NCI-H2196 treated with DMSO at 0.1 percent for 48 hours (cell line): Measurements from ENCODE around the gene SSH3.

Experiments
- DNase-seq: peaks from one replicate; lab custom pipeline; 2025; ENCODE audit not compliant: unreplicated experiment; lab: John Stamatoyannopoulos, UW

The SSH3 gene

GRCh38 chr11:67345247-67345919, 42.1 kb downstream of the SSH3 start:
- DNase-seq = no peak

- DNase-seq = no peak
Observed at GRCh38 chr11:67345920-67346819, 42.8 kb downstream of the SSH3 start.

DNA sequence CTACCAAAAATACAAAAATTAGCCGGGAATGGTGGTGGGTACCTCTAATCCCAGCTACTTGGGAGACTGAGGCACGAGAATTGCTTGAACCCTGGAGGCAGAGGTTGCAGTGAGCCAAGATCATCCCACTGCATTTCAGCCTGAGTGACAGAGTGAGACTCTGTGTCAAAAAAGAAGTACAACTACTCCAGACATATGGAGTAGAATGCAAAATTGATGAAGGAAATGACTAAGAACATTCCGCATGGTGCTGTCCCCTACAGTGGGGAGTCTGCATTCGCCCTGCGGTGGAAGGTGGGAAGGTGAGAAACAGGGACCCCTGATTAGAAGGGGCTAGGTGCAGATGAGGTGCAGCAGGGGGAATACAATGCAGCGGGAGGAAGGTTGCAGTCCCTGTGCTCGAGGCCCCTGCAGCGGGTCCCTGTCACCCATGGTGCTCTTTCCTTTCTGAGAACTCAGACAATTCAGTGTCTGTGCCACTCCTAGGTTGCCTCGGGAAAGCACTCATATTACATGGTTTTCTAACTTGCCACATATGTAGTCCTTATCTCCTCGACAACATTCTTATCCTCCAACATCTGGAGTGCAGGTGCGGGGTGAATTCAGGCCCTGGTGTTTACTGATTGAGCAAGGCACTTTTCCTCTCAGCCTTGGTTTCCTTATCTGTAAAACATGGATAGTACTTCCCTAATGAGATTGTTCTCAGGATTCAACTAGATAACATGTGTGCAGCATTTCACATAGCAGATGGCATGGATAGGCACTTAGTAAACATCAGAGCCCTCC, 44.8 kb downstream of the SSH3 start:
- no peak for DNase-seq

- no peak for DNase-seq
Observed at GRCh38 chr11:67349036-67349435, 45.7 kb downstream of the SSH3 start.

GRCh38 chr11:67349457-67349856, 46.1 kb downstream of the SSH3 start:
- no peak for DNase-seq

DNA sequence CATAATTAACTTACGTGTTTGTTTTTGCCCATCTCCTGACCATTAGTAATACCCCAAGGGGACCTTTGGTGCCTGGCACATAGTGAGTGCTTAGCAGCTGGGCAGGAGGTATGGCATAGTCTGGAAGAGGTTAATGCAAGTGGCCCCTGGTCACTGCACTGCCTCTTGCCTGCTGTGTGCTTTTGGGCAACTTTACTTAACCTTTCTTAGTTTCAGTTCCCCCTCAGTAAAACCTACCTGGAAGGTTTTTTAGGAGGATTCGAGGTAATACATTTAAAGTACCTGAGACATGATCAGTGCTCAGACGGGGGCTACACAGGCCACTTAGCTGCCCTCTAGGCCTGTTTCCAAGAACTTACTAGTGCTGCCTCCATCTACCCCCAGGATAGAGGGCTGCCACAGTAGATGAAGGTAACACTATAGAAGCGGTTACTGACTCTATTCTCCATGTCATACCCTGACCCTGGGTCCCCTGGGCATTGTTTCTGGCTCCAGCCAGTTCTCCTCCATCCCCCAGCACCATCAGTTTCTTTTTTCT, 46.7 kb downstream of the SSH3 start:
- DNase-seq = no peak

DNA sequence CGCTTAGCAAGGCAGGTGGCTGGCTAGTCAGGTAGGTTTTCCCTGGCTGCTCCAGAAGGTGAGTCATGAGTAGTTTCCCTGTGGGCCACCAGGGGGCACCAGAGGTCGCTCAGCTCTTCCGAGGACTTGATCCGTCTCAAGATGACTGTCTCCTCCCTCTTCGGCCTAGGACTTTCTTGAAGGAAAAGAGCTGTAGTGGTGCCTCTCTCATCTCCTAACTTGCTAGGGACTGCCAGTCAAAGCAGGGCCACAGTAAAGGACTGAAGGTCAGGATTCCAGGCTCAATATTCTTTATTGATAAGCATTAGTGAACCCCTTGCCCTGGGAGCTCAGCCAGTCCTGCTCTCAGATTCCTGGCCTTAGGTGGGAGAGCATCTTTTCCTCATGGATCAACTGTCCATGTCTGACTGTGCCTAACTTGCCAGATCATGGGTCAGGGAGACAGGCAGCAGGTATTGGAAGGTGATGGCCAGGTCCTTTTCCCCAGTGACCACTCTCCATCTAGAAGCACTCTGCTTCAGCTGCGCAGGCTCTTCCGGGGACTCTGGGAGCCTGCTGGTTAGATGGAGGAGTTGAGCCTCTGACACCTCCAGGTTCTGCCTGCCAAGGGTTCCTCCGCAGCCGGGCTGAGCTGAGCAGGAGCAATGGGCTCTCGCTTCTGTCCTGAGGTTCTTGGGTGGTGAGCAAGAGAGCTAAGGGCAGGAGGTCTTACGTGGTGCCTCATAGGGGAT, 48.1 kb downstream of the SSH3 start:
- DNase-seq = peak; percentile 55

- DNase-seq = peak; percentile 71
Observed at GRCh38 chr11:67352546-67353316, 49.4 kb downstream of the SSH3 start.

- peak; percentile 93 for DNase-seq
Observed at GRCh38 chr11:67353317-67354074, 50.2 kb downstream of the SSH3 start, which contains the start of gene POLD4. POLD4 (minus strand) TSS chr11:67353546; CDS start chr11:67353399, 147 bp downstream.

GRCh38 chr11:67354075-67355022, 51.0 kb downstream of the SSH3 start:
- DNase-seq = no peak

DNA sequence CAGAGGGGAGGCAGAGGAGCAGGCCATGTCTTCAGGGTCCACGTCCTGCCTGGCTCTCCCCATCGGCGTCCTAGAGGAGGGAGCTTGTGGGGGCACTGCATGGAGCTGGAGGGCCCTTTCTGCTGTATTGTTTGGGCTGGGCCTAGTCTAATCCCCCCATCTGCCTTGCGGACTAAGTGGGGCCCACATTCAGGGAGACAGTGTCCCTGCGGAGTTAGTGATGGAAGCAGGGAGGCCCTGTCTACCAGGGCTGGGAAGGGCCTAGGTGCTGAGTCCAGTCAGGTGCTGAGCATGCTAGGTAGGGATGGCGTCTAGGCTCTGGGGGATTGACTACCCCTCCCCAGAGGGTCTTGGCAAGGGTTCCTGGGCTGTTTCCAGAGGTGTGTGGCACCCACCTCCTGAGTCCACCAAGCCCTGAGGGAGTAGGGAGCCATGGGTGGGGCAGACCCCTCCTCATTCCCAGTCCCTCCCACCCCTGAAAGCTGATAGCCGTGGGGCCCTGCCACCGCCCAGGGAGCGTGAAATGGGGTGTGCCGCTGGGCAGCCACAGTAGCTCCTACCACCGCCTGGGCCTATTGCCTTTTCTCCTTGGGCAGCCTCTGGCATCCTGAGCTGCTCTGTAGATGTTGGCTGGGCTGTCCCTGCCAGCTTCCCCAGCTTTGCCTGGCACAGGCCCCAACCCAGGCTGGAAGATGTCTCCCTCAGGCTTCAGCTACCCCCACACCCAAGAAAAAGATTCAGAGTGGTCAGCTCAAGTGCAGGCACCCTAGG, 51.9 kb downstream of the SSH3 start:
- DNase-seq = no peak

DNA sequence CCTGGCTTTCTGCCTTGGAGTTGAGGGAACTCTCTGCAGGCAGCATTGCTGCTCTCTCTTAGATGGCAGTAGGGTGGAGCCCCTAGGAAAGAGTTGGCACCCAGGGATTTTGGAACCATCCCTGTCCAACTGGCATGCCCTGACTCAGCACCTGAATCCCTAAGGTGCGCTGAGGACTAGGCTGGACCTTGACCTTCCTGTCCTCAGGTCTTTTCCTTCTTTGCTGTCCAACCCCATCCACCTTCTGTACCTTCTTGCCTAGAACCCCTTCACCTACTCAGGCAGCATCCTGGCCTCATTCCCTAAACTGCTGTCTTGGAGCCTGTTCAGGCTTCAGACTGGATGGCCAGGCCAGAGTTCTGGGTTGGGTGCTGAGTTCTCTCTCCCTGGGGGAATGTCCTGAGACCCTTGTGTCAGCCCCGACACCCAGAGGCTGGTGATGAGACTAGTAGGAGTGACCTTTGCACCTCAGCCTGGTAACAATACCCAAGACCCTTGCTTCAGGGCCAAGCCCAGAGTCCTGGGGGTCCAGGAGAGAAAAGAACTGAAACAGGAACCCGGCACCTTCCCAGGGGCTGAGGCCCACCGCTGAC, 52.6 kb downstream of the SSH3 start:
- no peak for DNase-seq

GRCh38 chr11:67356387-67356863, 53.1 kb downstream of the SSH3 start:
- DNase-seq = no peak

DNA sequence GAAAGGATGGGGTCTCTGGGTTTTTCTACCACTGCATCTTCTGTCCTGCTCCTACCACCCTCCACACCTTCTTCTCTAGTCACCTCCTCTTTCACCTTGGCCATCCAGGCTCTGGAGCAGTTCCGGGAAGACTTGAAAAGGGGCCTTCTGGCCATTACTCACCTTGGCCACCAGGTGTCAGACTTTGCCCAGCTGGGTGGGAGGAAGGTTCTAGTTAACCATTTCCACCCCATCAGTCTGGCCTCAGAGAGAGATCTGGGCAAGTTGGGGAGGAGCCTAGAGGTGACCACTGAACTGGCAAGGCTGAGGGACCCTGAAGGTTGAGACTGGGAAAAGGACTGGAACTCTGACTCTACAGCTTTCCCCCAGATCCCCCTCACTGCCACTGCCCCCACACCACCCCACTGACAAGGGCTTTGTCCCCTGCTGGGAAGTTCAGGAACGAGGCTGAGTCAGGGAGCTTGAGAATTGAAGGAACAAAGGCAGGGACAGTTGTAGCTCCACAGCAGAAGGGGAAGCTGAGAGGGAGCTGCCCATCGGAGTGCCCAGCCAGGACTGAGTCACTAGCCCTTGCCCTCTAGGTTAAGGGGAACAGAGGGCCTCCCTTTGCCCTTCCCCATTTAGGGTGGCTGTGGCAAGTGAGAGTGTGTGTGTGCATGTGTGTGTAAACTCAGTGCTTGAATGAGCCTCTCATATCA, 53.7 kb downstream of the SSH3 start:
- DNase-seq = peak; percentile 69

- DNase-seq = no peak
Observed at GRCh38 chr11:67357831-67358670, 54.7 kb downstream of the SSH3 start.
